Measurements from ENCODE around the gene TNRC6B.
"Not testable (repeated sequence)": the region's sequence is repeated elsewhere in the genome, so short reads cannot be mapped to it uniquely, and the experiment has no call there.

The TNRC6B gene

GRCh38 chr22:40182231-40182835 lies 4.6 kb downstream of the TNRC6B start:
- DNase-seq: no peak

GRCh38 chr22:40183029-40183581 lies 5.4 kb downstream of the TNRC6B start:
- no peak for DNase-seq

- not testable (repeated sequence) for DNase-seq
These were observed 5.9 kb downstream of the TNRC6B start for GRCh38 chr22:40183603-40184002.

GRCh38 chr22:40187389-40187788 lies 9.7 kb downstream of the TNRC6B start:
- no peak for DNase-seq

GRCh38 chr22:40189997-40190396 lies 12.3 kb downstream of the TNRC6B start:
- DNase-seq: no peak

GRCh38 chr22:40190501-40190900 lies 12.8 kb downstream of the TNRC6B start:
- DNase-seq: no peak

- DNase-seq: no peak
These were observed 16.0 kb downstream of the TNRC6B start for GRCh38 chr22:40193429-40194421.

GRCh38 chr22:40194656-40195055 lies 16.9 kb downstream of the TNRC6B start:
- DNase-seq: no peak

GRCh38 chr22:40196628-40197360 lies 19.1 kb downstream of the TNRC6B start:
- DNase-seq: no peak

- not testable (repeated sequence) for DNase-seq
These were observed 19.7 kb downstream of the TNRC6B start for GRCh38 chr22:40197421-40197820.

- no peak for DNase-seq
These were observed 21.0 kb downstream of the TNRC6B start for GRCh38 chr22:40198733-40199132.

- DNase-seq: no peak
These were observed 21.5 kb downstream of the TNRC6B start for GRCh38 chr22:40199223-40199622.

GRCh38 chr22:40199852-40200251 lies 22.1 kb downstream of the TNRC6B start:
- DNase-seq: no peak

- no peak for DNase-seq
These were observed 23.2 kb downstream of the TNRC6B start for GRCh38 chr22:40200795-40201530.

GRCh38 chr22:40202225-40202944 lies 24.7 kb downstream of the TNRC6B start:
- DNase-seq: no peak

GRCh38 chr22:40203572-40203971 lies 25.8 kb downstream of the TNRC6B start:
- no peak for DNase-seq

GRCh38 chr22:40204321-40205116 lies 26.8 kb downstream of the TNRC6B start:
- no peak for DNase-seq

GRCh38 chr22:40206561-40206960 lies 28.8 kb downstream of the TNRC6B start:
- no peak for DNase-seq

- DNase-seq: no peak
These were observed 33.1 kb downstream of the TNRC6B start for GRCh38 chr22:40210818-40211217.

GRCh38 chr22:40211476-40212054 lies 33.8 kb downstream of the TNRC6B start:
- no peak for DNase-seq
